ENCODE data around the gene SPOCK1.

Gene SPOCK1

DNA sequence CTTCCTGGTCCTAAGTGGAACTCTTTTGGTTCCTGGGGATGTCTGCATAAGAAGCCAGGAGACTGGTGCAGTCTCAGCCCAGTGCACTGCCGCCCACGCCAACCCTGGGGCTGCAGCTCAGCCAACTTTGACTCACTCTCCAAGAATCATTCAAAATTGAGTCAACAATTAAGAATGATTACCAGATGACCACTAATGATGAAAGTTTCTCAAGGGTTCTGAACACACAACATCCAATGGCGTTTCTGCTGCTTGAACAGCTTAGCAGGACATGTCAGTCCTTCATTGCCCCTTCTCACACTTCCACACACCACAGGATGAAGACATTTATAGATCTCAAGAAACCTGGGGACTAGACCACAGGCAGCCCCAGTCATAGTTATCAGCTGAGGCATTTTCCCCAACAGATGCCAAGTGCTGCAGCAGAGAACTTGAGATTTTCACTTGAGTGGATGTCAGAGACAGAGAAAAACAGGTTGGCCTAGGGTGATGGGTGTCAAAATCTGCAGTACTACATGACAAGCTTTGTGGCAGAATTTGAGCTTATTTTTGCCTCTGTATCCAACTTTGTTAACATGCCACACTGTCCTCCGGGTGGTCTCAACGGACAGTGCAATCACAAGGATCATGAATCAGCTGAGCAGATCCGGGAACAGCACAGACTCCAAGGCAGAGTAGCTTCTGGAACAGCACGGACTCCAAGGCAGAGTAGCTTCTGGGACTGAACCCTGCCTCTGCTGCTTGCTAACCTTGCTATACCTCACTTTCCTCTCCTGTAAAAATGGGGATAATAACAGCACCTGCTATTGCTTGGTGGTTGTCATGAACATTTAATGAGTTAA lies 356.1 kb downstream of the SPOCK1 start:
- no peak for DNase-seq

GRCh38 chr5:137142346-137142745 lies 356.8 kb downstream of the SPOCK1 start:
- no peak for DNase-seq

GRCh38 chr5:137141779-137142178 lies 357.3 kb downstream of the SPOCK1 start:
- no peak for DNase-seq

DNA sequence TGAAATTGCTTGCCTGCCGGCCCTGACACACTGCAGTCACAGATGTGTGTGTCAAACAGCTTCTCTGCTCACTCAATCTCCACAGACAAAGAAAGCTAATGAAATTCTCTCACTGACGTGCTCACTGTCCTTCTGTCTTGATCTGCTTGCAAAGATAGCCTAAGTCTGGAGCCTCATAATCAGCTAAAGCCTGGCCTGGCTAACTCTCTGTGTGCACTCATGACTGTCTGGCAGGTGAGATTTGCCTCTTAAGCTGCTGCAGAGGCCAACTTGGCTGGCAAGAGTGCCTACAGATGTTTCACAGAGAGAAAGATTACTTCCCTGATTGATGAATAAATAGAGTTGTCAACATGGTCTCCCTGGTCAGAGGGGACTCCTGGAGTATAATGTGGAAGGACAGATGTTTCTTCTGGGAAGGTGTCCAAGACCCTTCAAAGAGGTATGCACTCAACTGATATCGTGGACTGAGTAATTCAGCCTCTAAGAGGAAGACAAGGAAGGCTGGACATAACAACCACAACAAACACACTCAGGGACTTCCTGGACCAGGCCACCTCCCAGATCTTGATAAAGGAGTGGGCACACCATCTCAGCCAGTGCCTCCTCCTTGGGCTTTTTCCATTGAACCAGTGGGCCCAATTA lies 362.0 kb downstream of the SPOCK1 start:
- no peak for DNase-seq

GRCh38 chr5:137134920-137135532 lies 364.1 kb downstream of the SPOCK1 start:
- no peak for DNase-seq

- no peak for DNase-seq
These were observed 369.0 kb downstream of the SPOCK1 start for GRCh38 chr5:137129886-137130680.

DNA sequence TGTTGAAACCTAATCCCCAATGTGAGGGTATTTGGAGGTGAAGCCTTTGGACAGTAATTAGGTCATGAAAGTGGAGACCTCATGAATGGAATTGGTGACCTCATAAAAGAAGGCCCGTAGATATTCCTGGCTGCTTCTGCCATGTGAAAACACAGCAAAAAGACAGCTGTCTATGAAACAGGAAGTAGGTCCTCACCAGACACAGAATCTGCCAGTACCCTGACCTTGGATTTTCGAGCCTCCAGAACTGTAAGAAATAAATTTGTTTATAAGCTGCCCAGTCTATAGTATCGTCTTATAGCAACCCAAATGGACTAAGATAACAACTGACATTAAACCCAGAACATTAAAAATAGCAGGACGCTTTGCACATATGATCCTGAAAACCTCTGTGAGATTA lies 371.1 kb downstream of the SPOCK1 start:
- DNase-seq = no peak

GRCh38 chr5:137126829-137127228 lies 372.3 kb downstream of the SPOCK1 start:
- no peak for DNase-seq

GRCh38 chr5:137122558-137122957 lies 376.6 kb downstream of the SPOCK1 start:
- DNase-seq = no peak

GRCh38 chr5:137122075-137122474 lies 377.1 kb downstream of the SPOCK1 start:
- DNase-seq = no peak

- no peak for DNase-seq
These were observed 379.8 kb downstream of the SPOCK1 start for GRCh38 chr5:137119321-137119720.

DNA sequence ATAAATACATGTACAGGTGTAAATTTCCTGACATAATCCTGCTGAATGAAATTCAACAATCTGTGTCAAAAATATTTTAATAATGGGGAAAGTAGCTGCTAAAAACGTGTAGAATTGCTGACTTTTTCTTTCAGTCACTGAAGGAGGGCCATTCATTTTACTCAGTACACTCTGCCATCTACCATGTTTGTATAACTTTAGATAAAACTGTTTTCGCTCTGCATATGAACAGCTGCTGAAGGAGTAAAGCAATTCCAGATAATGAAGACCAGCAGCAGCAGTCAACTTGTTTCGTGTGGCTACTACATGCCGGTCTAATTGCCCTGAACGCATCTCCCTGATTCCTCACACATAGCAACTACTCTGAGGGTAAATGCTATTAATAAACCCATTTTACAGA lies 380.5 kb downstream of the SPOCK1 start:
- no peak for DNase-seq

DNA sequence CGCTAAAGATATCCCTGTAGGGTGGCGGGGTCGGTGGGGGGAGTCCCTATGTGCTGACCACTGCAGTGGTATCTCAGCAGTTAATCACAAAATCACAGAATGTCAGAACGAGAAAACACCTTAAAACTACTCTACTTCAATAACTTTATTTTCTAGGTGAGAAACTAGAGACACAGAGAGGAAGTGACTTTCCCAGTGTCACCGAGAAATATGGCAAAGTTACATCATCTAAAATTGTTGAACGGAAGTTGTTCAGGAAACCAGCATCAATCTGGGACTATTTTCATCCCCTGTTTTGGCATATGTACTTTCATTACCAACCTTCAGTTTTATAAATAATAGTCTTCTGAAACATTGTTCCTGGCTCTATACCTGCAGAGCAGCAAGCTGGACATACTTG lies 384.0 kb downstream of the SPOCK1 start:
- DNase-seq = no peak

DNA sequence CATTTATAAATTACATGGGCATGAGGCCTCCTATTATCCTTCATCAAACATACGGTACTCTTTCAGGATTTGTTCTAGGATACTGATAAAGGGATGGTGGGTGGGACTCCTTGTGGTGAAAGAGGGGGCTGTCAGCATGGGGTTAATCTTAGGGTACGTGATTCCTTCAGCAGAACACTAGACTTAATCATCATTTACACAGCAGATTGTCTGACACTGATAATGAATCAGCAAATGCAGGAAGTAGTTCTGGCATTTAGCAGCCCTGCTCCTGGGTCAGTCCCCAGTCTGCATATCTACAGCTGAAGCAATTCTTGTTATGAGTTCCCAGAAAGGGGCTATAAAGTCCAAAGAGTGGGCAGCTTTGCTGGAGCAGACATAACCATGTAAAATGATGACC lies 384.6 kb downstream of the SPOCK1 start:
- no peak for DNase-seq

DNA sequence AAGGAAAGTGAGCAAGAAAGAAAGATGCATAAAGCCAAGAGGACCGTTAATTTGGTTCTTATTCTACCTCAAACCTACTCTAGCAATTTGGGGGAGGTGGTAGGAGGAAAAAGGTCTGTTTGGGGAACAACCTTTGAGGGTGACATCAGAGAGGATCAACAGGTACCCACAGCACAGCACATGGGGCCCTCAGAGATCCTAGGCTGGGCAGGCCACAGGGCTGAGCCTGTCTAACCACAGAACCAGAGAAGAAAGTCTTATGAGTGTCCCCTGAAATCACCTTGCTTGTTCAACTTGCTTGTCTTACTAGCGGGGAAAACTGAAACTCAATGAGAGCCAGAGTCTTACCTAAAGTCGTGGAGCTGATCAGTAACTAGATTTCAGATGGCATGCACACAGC lies 385.2 kb downstream of the SPOCK1 start:
- no peak for DNase-seq

DNA sequence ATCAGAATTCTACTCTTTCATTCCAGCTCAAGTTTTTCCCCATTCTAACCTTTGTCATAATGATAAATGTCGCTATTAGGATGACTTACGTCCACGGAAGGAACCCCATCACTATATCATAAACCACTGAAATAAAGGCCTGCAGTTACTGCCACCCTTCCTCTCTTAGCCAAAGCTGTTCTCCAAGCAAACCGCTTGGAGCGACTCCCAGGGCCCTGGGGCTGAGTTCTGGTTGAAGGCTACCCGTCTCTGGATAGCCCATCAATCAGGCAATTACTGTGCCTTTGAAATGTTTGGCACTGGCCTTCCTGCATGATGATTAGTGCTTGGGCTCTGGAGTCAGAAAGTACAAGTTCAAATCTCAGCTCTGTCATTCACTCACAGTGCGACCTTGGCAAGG lies 386.0 kb downstream of the SPOCK1 start:
- no peak for DNase-seq

DNA sequence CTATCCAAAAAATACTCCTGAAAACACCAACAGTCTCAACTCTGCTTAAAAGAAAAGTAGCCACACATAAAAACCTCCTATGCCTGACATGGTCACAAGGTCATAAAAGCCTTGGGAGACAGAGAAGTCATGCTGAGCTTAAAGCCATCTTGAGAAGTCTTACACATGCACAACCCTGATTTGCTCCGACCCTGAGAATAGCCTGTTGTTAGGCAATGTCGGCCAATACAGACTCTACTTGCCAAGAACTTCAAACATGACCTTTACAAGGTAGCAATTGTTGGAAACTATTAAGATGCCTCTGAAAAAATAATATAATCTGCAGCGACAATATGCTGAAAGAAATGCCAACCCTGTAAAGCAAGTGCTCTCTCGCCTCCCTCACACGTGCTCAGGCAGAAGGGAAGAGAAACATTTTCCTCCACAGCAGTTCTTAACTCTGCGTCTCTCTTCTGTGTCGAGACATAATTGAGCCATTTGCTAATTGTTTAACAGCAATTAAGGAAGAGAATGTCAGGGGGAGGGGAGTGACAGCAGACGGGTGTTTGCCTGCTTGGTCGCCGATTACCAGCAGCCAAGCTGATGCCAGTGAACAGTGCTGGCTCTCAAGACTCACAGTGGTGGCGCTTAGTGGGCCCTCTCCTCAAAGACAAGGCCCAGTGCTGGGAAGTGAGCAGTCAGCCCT lies 393.6 kb downstream of the SPOCK1 start:
- DNase-seq = no peak

GRCh38 chr5:137101544-137101943 lies 397.6 kb downstream of the SPOCK1 start:
- DNase-seq = no peak

DNA sequence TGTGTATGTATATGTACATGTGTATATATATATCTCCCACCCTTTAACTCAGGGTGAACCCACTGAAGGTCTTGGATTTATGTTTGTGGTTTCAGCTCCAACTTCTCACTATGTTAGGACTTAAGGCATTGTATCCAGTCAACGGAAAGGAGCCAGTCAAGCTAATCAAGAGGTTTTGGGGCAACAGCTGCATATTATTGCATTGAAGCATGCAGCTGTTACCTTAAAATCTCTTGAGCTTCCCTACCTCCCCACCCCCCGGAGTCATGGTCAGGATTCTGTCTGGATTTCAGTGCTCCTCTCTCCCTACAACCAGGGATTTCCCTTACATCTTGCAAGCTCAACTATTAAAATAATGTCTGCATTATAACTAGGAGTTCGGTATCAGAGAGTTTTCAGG lies 399.5 kb downstream of the SPOCK1 start:
- no peak for DNase-seq

- DNase-seq = no peak
These were observed 400.5 kb downstream of the SPOCK1 start for GRCh38 chr5:137098663-137099062.

DNA sequence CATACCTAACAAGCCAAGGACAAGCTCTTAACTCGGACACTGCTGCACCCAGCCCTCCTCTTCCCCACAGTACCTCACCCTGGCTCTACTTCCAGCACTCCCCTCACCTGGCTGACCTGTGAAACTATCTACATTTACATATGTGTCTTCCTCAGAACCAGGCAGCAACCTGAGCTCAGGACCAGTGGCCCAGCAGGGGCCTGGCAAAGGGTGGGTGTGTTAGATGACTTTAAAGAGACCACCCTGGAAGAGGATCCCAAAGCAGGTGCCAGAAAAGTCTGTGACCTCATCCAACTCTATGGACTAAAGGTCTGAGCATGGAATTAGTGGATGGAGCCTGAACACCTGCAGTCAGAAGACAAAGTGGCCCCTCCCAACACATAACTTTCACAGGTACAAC lies 400.9 kb downstream of the SPOCK1 start:
- no peak for DNase-seq

- no peak for DNase-seq
These were observed 401.9 kb downstream of the SPOCK1 start for GRCh38 chr5:137097203-137097602.

Data from CD4-positive, alpha-beta T cell treated with Interleukin-12 subunit alpha and Interleukin-12 subunit beta, for 1 hour (primary cell).